ENCODE measurements around the gene RHBDD1. TPM values are rescaled to one million over a fixed set of nuclear protein-coding genes. Genes with fewer than 3 reads are reported as not detected.

Gene RHBDD1
- total and polyA plus RNA-seq, 11 donors = 4.7 to 44.5 (median 32.6) TPM

- intact Hi-C loops (cut with DNase I) = no loop called here
- Histone ChIP-seq H3K4me3 (no peak overlapping the region), H3K27me3 (no peaks in the 10 kb centered on the region), H3K36me3 (peaks cover 0 to 42% (median 23%) of the 10 kb centered on the region in 9 donors), H3K9me3 (no peaks in the 10 kb centered on the region), H3K27ac (no peak overlapping the region), H3K4me1 (no peaks in the 10 kb centered on the region)
- TF ChIP-seq POLR2A (IDR thresholded peaks at IDR 0.05) = no peak
- TF ChIP-seq CTCF (IDR thresholded peaks at IDR 0.05) = no peak
- WGBS, 4 donors = 94 to 96% (median 95%) methylated on average over 3 of the region's 3 CpGs
- DNase-seq = no peak
- no peak for ATAC-seq
Observed at GRCh38 chr2:226911932-226912331, 76.1 kb downstream of the RHBDD1 start.

GRCh38 chr2:226913641-226914040, 77.8 kb downstream of the RHBDD1 start:
- H3K4me1 ChIP-seq = no peaks in the 10 kb centered on the region
- H3K36me3 ChIP-seq = peaks cover 0 to 32% (median 17%) of the 10 kb centered on the region in 9 donors
- no peak for TF ChIP-seq POLR2A (IDR thresholded peaks at IDR 0.05)
- TF ChIP-seq CTCF (IDR thresholded peaks at IDR 0.05) = no peak
- H3K9me3 ChIP-seq = no peaks in the 10 kb centered on the region
- H3K4me3 ChIP-seq = no peak overlapping the region
- DNase-seq = no peak
- intact Hi-C loops (cut with DNase I) = no loop called here
- H3K27me3 ChIP-seq = no peaks in the 10 kb centered on the region
- ATAC-seq = no peak
- no peak overlapping the region for H3K27ac ChIP-seq

- H3K27me3 ChIP-seq = no peaks in the 10 kb centered on the region
- ATAC-seq (no peak), DNase-seq (no peak)
- intact Hi-C loops (cut with DNase I) = no loop called here
- 77 to 96% (median 84%) methylated on average over 6 of the region's 6 CpGs for WGBS, 4 donors
- H3K36me3 ChIP-seq = peaks cover 0 to 25% (median 7%) of the 10 kb centered on the region in 9 donors
- H3K4me3 ChIP-seq = no peak overlapping the region
- TF ChIP-seq POLR2A (IDR thresholded peaks at IDR 0.05) (no peak), CTCF (IDR thresholded peaks at IDR 0.05) (no peak)
- no peaks in the 10 kb centered on the region for H3K4me1 ChIP-seq
- H3K27ac ChIP-seq = no peak overlapping the region
- H3K9me3 ChIP-seq = peaks cover 0 to 17% (median 0%) of the 10 kb centered on the region in 12 donors
Observed at GRCh38 chr2:226915846-226916360, 80.0 kb downstream of the RHBDD1 start.

GRCh38 chr2:226916669-226917068, 80.8 kb downstream of the RHBDD1 start:
- no peak overlapping the region for H3K4me3 ChIP-seq
- intact Hi-C loops (cut with DNase I) = no loop called here
- H3K4me1 ChIP-seq = no peaks in the 10 kb centered on the region
- no peaks in the 10 kb centered on the region for H3K27me3 ChIP-seq
- TF ChIP-seq POLR2A (IDR thresholded peaks at IDR 0.05) (no peak), CTCF (IDR thresholded peaks at IDR 0.05) (no peak)
- ATAC-seq (no peak), DNase-seq (no peak)
- peaks cover 0 to 23% (median 7%) of the 10 kb centered on the region in 9 donors for H3K36me3 ChIP-seq
- H3K27ac ChIP-seq = no peak overlapping the region
- peaks cover 0 to 17% (median 0%) of the 10 kb centered on the region in 12 donors for H3K9me3 ChIP-seq
- WGBS, 4 donors = 81 to 92% (median 89%) methylated on average over 1 of the region's 1 CpG

Measured in heart left ventricle (tissue), 16 donors.